Endodermal cell (in vitro differentiated cells): ENCODE measurements around the gene EARS2. TPM values are rescaled to one million over a fixed set of nuclear protein-coding genes. Genes with fewer than 3 reads are reported as not detected.
"Not testable (repeated sequence)": the region's sequence is repeated elsewhere in the genome, so short reads cannot be mapped to it uniquely, and the experiment has no call there.

Experiments
- DNase-seq: peaks from one replicate; pipeline ENCODE4 v3.0.0-alpha.2; 2017
- H3K27ac ChIP-seq: 2 replicates; pipeline ENCODE4 v1.5.1; 2013; ENCODE audit warnings: mild to moderate bottlenecking, low read depth, low read length, moderate library complexity
- H3K27me3 ChIP-seq: 2 replicates; pipeline ENCODE4 v1.6.1; 2013; ENCODE audit warnings: mild to moderate bottlenecking, low read length, moderate library complexity; ENCODE audit not compliant: insufficient read depth, control insufficient read depth, poor library complexity, severe bottlenecking
- H3K36me3 ChIP-seq: 2 replicates; pipeline ENCODE4 v1.7.0; 2013; ENCODE audit warnings: mild to moderate bottlenecking, low read length, moderate library complexity; ENCODE audit not compliant: control insufficient read depth, insufficient read depth
- H3K4me1 ChIP-seq: one replicate; pipeline ENCODE4 v1.7.0; 2013; ENCODE audit warnings: low read length; ENCODE audit not compliant: control insufficient read depth, insufficient read depth
- H3K4me3 ChIP-seq: 2 replicates; pipeline ENCODE4 v1.5.1; 2013; ENCODE audit warnings: mild to moderate bottlenecking, low read length, moderate library complexity
- H3K9ac ChIP-seq: 2 replicates; pipeline ENCODE4 v1.6.1; 2013; ENCODE audit warnings: mild to moderate bottlenecking, low read length, moderate library complexity; ENCODE audit not compliant: poor library complexity, severe bottlenecking; ENCODE audit errors: extremely low read depth
- H3K9me3 ChIP-seq: 2 replicates; pipeline ENCODE4 v1.6.1; 2013; ENCODE audit warnings: mild to moderate bottlenecking, low read length, moderate library complexity; ENCODE audit not compliant: control insufficient read depth
- H3K27ac Mint-ChIP-seq: 2 replicates; pipeline ENCODE4 v1.8.0; 2020; ENCODE audit warnings: mixed read lengths
- H3K27me3 Mint-ChIP-seq: 2 replicates; pipeline ENCODE4 v1.8.0; 2021; ENCODE audit warnings: mild to moderate bottlenecking, mixed read lengths; ENCODE audit not compliant: insufficient read depth
- H3K36me3 Mint-ChIP-seq: 2 replicates; pipeline ENCODE4 v1.8.0; 2020; ENCODE audit warnings: low read depth, mixed read lengths
- H3K4me1 Mint-ChIP-seq: 2 replicates; pipeline ENCODE4 v1.8.0; 2020; ENCODE audit warnings: mixed read lengths
- H3K4me3 Mint-ChIP-seq: 2 replicates; pipeline ENCODE4 v1.8.0; 2020; ENCODE audit warnings: mild to moderate bottlenecking, moderate library complexity, mixed read lengths
- H3K9me3 Mint-ChIP-seq: 2 replicates; pipeline ENCODE4 v1.8.0; 2020; ENCODE audit warnings: mild to moderate bottlenecking, mixed read lengths
- WGBS, 2 experiments: methylation state at CpG; one replicate each; pipeline versions ENCODE4 v1.1.5 to v1.1.7; 2013; ENCODE audit warnings: missing lambda C conversion rate in 2 of 2, mixed read lengths in 1 of 2; ENCODE audit not compliant: insufficient coverage in 1 of 2, insufficient read length in 1 of 2; 5-methylcytosine and 5-hydroxymethylcytosine counted together
- total RNA-seq, 2 donors: library from RNA; stranded (reverse); fragmentation: NEBNext Ultra II Directional in 1 of 2; extraction: Animal tissue kit (Norgen Biotek cat#: 25700) in 1 of 2; gene quantifications; 2 replicates in 1 of 2; 3 replicates in 1 of 2; pipeline ENCODE4 v1.2.1, GENCODE V29; 2021
- TF ChIP-seq, protein P1 (sequence below): fragments of 200-600 bp; sonication (generic); conservative IDR thresholded peaks from 2 replicates; pipeline ENCODE4 v1.5.0; 2021; ENCODE audit warnings: antibody characterized with exemption, mild to moderate bottlenecking

Gene EARS2
- total RNA-seq, 2 donors from 2014 or later: 32.0 to 36.1 TPM

DNA sequence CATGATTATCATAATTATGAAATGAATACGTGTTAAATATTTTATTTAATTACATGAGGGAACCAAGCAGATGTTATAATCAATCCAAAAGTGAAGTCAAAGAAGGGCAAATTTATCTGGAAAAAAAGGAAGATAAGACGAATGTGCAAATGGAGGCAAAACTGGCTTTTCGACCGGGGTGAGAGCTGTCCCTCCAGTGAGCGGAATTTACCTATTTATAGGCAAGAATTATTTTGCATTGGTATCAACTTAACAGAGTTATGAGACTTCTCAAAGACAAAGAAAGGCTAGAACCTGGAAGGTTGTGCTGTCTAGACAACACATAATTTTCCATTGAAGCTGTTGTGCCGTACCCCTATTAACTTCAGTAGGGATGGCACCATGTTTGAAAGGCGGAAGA, 45.4 kb downstream of the EARS2 start:
- Mint-ChIP-seq H3K4me1 (peaks cover 14% of the 10 kb centered on the region), H3K27ac (no peak overlapping the region), H3K27me3 (peaks cover 6% of the 10 kb centered on the region), H3K36me3 (peaks cover 17% of the 10 kb centered on the region), H3K9me3 (no peaks in the 10 kb centered on the region), H3K4me3 (no peak overlapping the region)
- DNase-seq: no peak
- H3K4me3 ChIP-seq: no peak overlapping the region
- H3K9me3 ChIP-seq: no peaks in the 10 kb centered on the region
- H3K27ac ChIP-seq: no peak overlapping the region
- H3K9ac ChIP-seq: no peak overlapping the region
- H3K36me3 ChIP-seq: peaks cover 1% of the 10 kb centered on the region
- 93 to 95% methylated on average over 6 to 7 of the region's 7 CpGs for WGBS, 2 experiments
- no peaks in the 10 kb centered on the region for H3K27me3 ChIP-seq
- TF ChIP-seq, protein P1, sequence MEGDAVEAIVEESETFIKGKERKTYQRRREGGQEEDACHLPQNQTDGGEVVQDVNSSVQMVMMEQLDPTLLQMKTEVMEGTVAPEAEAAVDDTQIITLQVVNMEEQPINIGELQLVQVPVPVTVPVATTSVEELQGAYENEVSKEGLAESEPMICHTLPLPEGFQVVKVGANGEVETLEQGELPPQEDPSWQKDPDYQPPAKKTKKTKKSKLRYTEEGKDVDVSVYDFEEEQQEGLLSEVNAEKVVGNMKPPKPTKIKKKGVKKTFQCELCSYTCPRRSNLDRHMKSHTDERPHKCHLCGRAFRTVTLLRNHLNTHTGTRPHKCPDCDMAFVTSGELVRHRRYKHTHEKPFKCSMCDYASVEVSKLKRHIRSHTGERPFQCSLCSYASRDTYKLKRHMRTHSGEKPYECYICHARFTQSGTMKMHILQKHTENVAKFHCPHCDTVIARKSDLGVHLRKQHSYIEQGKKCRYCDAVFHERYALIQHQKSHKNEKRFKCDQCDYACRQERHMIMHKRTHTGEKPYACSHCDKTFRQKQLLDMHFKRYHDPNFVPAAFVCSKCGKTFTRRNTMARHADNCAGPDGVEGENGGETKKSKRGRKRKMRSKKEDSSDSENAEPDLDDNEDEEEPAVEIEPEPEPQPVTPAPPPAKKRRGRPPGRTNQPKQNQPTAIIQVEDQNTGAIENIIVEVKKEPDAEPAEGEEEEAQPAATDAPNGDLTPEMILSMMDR: no peak
- no peaks in the 10 kb centered on the region for H3K4me1 ChIP-seq

DNA sequence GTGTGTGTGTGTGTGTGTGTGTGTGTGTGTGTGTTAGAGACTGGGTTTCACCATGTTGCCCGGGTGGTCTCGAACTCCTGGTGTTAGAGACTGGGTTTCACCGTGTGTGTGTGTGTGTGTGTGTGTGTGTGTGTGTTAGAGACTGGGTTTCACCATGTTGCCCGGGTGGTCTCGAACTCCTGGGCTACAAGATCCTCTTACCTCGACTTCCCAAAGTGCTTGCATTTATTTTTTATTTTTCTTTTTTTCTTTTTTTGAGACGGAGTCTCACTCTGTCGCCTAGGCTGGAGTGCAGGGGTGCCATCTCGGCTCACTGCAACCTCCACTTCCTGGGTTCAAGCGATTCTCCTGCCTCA, 46.3 kb downstream of the EARS2 start:
- H3K4me1 ChIP-seq, H3K27me3 ChIP-seq, H3K27ac Mint-ChIP-seq, H3K9me3 Mint-ChIP-seq, H3K27me3 Mint-ChIP-seq, H3K27ac ChIP-seq, H3K9ac ChIP-seq, H3K9me3 ChIP-seq, DNase-seq, H3K36me3 ChIP-seq: not testable (repeated sequence)
- WGBS, 2 experiments: 84 to 93% methylated on average over 6 to 10 of the region's 10 CpGs
- Mint-ChIP-seq H3K36me3 (peaks cover 17% of the 10 kb centered on the region), H3K4me1 (peaks cover 19% of the 10 kb centered on the region), H3K4me3 (peak overlapping the region; percentile 78)
- H3K4me3 ChIP-seq: peak overlapping the region; percentile 98

GRCh38 chr16:23510164-23510914, 46.8 kb downstream of the EARS2 start, which contains the start of gene GGA2:
Gene GGA2 (minus strand): TSS chr16:23510494. CDS start chr16:23510411, 83 bp downstream.
- H3K9me3 ChIP-seq: no peaks in the 10 kb centered on the region
- H3K9me3 Mint-ChIP-seq: no peaks in the 10 kb centered on the region

More at GRCh38 chr16:23510164-23510914, 46.8 kb downstream of the EARS2 start, which contains the start of gene GGA2:
- Histone ChIP-seq H3K4me3 (peak within 1 kb of the TSS; percentile 98), H3K9ac (peak within 1 kb of the TSS; percentile 80), H3K4me1 (peaks cover under 1% of the 10 kb centered on the region), H3K27ac (peak within 1 kb of the TSS; percentile 49), H3K36me3 (peaks cover 8% of the 10 kb centered on the region), H3K27me3 (no peaks in the 10 kb centered on the region)
- TF ChIP-seq, protein P1: no peak
- Mint-ChIP-seq H3K27ac (peak within 1 kb of the TSS; percentile 93), H3K4me3 (peak within 1 kb of the TSS; percentile 78), H3K27me3 (peaks cover 6% of the 10 kb centered on the region), H3K4me1 (peaks cover 22% of the 10 kb centered on the region), H3K36me3 (peaks cover 15% of the 10 kb centered on the region)
- WGBS, 2 experiments: 8 to 9% methylated on average over 27 to 71 of the region's 71 CpGs
- DNase-seq: peak; percentile 91
